ENCODE results near the gene DOLK. TPM values are rescaled to one million over a fixed set of nuclear protein-coding genes. Genes with fewer than 3 reads are reported as not detected.

The DOLK gene
- polyA plus RNA-seq, 1 of the 3 experiments (the other 2 are of a cell fraction): 23.1 TPM

DNA sequence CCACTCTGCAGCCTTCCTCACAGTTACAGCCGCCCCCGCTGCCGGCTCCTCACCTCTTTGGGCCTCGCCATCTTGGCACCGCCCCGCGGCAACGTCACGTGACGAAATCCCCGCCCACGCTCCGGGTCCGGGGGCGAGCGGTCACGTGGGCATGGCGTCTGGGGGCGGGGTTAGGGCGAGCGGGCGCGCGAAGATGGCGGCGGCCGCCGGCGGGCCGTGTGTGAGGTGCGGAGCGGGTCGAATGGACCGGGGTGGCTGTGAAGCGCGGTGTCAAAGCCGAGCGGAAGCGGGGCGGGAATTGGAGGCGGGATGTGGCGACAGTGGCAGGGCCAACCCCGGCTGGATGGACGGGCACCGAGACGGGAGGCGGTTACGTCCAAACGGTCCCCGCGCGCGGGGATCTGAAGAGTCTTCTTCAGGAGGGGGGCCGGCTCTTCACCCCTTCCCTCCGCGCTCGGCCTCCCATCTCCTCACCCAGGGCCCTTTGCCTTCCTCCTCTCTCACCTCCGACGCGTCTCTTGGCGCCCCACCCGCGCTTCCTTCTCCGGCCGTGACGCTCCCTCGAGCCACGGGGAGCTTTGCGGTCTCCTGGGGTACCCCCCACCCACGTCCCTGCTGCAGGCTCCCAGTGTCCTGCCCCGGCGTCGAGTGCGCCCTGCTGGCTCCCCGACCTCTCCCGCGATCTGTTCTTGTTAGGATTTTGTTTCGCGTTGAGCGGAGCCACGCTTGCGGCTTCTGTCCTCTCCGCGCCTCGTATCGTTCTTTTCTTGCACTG is at the start of gene DOLK, which contains the start of gene NUP188 (continued):
- TF ChIP-seq MXI1 (IDR thresholded peaks at IDR 0.05; ENCODE audit: low read depth, low read length): peak; percentile 71
- no peak for TF ChIP-seq GATA2 (CRISPR knock-in tag; IDR thresholded peaks at IDR 0.05)
- TF ChIP-seq JUND (IDR thresholded peaks at IDR 0.05): no peak; the same call in 1 of the 2 replicates
- TF ChIP-seq, protein P1, sequence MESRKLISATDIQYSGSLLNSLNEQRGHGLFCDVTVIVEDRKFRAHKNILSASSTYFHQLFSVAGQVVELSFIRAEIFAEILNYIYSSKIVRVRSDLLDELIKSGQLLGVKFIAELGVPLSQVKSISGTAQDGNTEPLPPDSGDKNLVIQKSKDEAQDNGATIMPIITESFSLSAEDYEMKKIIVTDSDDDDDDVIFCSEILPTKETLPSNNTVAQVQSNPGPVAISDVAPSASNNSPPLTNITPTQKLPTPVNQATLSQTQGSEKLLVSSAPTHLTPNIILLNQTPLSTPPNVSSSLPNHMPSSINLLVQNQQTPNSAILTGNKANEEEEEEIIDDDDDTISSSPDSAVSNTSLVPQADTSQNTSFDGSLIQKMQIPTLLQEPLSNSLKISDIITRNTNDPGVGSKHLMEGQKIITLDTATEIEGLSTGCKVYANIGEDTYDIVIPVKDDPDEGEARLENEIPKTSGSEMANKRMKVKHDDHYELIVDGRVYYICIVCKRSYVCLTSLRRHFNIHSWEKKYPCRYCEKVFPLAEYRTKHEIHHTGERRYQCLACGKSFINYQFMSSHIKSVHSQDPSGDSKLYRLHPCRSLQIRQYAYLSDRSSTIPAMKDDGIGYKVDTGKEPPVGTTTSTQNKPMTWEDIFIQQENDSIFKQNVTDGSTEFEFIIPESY (IDR thresholded peaks at IDR 0.05; ENCODE audit: borderline replicate concordance, low read depth): no peak
- no peak for TF ChIP-seq RCOR1 (IDR thresholded peaks at IDR 0.05; ENCODE audit: low read length)
- TF ChIP-seq, protein P2, sequence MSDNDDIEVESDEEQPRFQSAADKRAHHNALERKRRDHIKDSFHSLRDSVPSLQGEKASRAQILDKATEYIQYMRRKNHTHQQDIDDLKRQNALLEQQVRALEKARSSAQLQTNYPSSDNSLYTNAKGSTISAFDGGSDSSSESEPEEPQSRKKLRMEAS (IDR thresholded peaks at IDR 0.05; ENCODE audit: low read depth): peak; percentile 44; the same call in 1 of the 2 replicates
- TF ChIP-seq, protein P3, sequence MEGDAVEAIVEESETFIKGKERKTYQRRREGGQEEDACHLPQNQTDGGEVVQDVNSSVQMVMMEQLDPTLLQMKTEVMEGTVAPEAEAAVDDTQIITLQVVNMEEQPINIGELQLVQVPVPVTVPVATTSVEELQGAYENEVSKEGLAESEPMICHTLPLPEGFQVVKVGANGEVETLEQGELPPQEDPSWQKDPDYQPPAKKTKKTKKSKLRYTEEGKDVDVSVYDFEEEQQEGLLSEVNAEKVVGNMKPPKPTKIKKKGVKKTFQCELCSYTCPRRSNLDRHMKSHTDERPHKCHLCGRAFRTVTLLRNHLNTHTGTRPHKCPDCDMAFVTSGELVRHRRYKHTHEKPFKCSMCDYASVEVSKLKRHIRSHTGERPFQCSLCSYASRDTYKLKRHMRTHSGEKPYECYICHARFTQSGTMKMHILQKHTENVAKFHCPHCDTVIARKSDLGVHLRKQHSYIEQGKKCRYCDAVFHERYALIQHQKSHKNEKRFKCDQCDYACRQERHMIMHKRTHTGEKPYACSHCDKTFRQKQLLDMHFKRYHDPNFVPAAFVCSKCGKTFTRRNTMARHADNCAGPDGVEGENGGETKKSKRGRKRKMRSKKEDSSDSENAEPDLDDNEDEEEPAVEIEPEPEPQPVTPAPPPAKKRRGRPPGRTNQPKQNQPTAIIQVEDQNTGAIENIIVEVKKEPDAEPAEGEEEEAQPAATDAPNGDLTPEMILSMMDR (IDR thresholded peaks at IDR 0.05): no peak

DNA sequence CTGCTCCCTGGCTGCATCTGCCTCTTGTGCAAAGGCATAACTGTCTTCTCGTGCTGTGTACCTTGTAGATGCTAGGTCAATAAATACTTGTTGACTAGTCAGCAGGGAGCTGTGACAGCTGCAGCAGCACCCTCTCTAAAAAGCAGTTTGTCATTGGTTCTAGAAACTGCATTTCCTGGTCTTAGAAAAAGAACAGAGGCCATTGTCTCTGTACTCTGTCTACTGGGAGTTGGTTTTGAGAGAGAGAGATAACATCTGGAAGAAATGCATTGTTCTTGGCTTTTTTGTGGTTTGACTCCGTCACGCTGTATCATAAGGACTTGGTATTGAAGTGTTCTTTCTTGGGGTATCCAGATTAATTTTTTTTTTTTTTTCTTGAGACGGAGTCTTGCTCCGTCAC is 48.4 kb upstream of the DOLK start:
- no peak for DNase-seq
- H3K9ac ChIP-seq: no peak overlapping the region
- TF ChIP-seq, protein P4, sequence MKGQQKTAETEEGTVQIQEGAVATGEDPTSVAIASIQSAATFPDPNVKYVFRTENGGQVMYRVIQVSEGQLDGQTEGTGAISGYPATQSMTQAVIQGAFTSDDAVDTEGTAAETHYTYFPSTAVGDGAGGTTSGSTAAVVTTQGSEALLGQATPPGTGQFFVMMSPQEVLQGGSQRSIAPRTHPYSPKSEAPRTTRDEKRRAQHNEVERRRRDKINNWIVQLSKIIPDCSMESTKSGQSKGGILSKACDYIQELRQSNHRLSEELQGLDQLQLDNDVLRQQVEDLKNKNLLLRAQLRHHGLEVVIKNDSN (IDR thresholded peaks at IDR 0.05; ENCODE audit: borderline replicate concordance, low read depth): no peak
- TF ChIP-seq ELF1 (IDR thresholded peaks at IDR 0.05) (no peak), RCOR1 (IDR thresholded peaks at IDR 0.05; ENCODE audit: low read length) (no peak), NFIC (IDR thresholded peaks at IDR 0.05; ENCODE audit: borderline replicate concordance) (no peak), YY1 (IDR thresholded peaks at IDR 0.05; ENCODE audit: low read depth) (no peak), MEF2A (IDR thresholded peaks at IDR 0.05; ENCODE audit: borderline replicate concordance, low read depth) (no peak), RFX5 (IDR thresholded peaks at IDR 0.05; ENCODE audit: low read length) (no peak), EZH2phosphoT487 (IDR thresholded peaks at IDR 0.05; ENCODE audit: borderline replicate concordance, low read depth) (no peak), NRF1 (IDR thresholded peaks at IDR 0.05; ENCODE audit: low read depth, low read length) (no peak), CHD2 (IDR thresholded peaks at IDR 0.05; ENCODE audit: low read length, partially characterized antibody) (no peak), TEAD4 (IDR thresholded peaks at IDR 0.05; ENCODE audit: borderline replicate concordance, insufficient read depth) (no peak), SMC3 (IDR thresholded peaks at IDR 0.05; ENCODE audit: low read depth, low read length) (no peak), GABPA (IDR thresholded peaks at IDR 0.05; ENCODE audit: low read depth) (no peak)
- TF ChIP-seq, protein P5, sequence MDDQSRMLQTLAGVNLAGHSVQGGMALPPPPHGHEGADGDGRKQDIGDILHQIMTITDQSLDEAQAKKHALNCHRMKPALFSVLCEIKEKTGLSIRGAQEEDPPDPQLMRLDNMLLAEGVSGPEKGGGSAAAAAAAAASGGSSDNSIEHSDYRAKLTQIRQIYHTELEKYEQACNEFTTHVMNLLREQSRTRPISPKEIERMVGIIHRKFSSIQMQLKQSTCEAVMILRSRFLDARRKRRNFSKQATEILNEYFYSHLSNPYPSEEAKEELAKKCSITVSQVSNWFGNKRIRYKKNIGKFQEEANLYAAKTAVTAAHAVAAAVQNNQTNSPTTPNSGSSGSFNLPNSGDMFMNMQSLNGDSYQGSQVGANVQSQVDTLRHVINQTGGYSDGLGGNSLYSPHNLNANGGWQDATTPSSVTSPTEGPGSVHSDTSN (IDR thresholded peaks at IDR 0.05): no peak
- TF ChIP-seq, protein P6, sequence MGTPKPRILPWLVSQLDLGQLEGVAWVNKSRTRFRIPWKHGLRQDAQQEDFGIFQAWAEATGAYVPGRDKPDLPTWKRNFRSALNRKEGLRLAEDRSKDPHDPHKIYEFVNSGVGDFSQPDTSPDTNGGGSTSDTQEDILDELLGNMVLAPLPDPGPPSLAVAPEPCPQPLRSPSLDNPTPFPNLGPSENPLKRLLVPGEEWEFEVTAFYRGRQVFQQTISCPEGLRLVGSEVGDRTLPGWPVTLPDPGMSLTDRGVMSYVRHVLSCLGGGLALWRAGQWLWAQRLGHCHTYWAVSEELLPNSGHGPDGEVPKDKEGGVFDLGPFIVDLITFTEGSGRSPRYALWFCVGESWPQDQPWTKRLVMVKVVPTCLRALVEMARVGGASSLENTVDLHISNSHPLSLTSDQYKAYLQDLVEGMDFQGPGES (IDR thresholded peaks at IDR 0.05; ENCODE audit: low read depth, low read length): no peak
- TF ChIP-seq, protein P3 (IDR thresholded peaks at IDR 0.05): no peak
- no peak overlapping the region for H2AFZ ChIP-seq (ENCODE audit: low read depth)
- H3K4me2 ChIP-seq: no peak overlapping the region
- peaks cover 64 to 67% of the 10 kb centered on the region in 2 experiments for H3K36me3 ChIP-seq (replicated peaks in 1 of 2; ENCODE audit: control insufficient read depth in 1 of 2, insufficient read depth in 2 of 2, low read length in 1 of 2)
- H4K20me1 ChIP-seq (ENCODE audit: insufficient read depth): no peaks in the 10 kb centered on the region
- no peaks in the 10 kb centered on the region for H3K9me3 ChIP-seq
- no peaks in the 10 kb centered on the region for H3K9me2 ChIP-seq
- WGBS (ENCODE audit: low lambda C conversion rate): 92% methylated on average over 5 of the region's 5 CpGs
- H3K27ac ChIP-seq (ENCODE audit: low read depth in 2 of 2, low read length in 1 of 2): no peak overlapping the region
- H3K79me2 ChIP-seq (ENCODE audit: insufficient read depth): no peaks in the 10 kb centered on the region
- no peaks in the 10 kb centered on the region for H3K27me3 ChIP-seq (ENCODE audit: insufficient read depth)
- no peaks in the 10 kb centered on the region; a peak in 1 of 4 replicates for H3K4me1 ChIP-seq (ENCODE audit: control insufficient read depth in 1 of 2, insufficient read depth in 2 of 2, low read depth in 1 of 2, low read length in 1 of 2)
- ChIA-PET POLR2A (no interaction called here), CTCF (interaction anchor here (0.8 to 2.4 kb wide), 3 partner anchors 10 to 15 kb away, joined by 3 to 11 read pairs (median 3); no protein-coding TSS in a partner anchor)
- H3K4me3 ChIP-seq (ENCODE audit: low read depth in 2 of 2, low read length in 1 of 2): no peak overlapping the region
- H3F3A ChIP-seq (replicated peaks; ENCODE audit: insufficient read depth): no peaks in the 10 kb centered on the region
